ENCODE measurements around the gene HADH. TPM values are rescaled to one million over a fixed set of nuclear protein-coding genes. Genes with fewer than 3 reads are reported as not detected.

The HADH gene
- total RNA-seq, 1 donor from 2014 or later, result 24.2 TPM

- Histone ChIP-seq H3K79me2 (ENCODE audit: insufficient read depth, low read length) (peaks cover 50% of the 10 kb centered on the region), H4K20me1 (ENCODE audit: insufficient read depth, low read length) (peaks cover 30% of the 10 kb centered on the region), H3K27me3 (ENCODE audit: insufficient read depth, low read length) (no peaks in the 10 kb centered on the region), H3K9ac (ENCODE audit: low read length) (no peak overlapping the region), H2AFZ (ENCODE audit: low read depth, low read length) (no peak overlapping the region), H3K9me3 (ENCODE audit: insufficient read depth, low read depth, low read length) (no peaks in the 10 kb centered on the region), H3K4me2 (ENCODE audit: low read length) (no peak overlapping the region), H3K4me3 (ENCODE audit: insufficient read depth, low read depth, low read length) (no peak overlapping the region), H3K27ac (ENCODE audit: low read depth, low read length) (no peak overlapping the region), H3K36me3 (ENCODE audit: insufficient read depth, low read length) (no peaks in the 10 kb centered on the region), H3K4me1 (ENCODE audit: insufficient read depth, low read length) (peaks cover 16% of the 10 kb centered on the region)
- DNase-seq (ENCODE audit: low read depth) (no peak), FAIRE-seq (no peak)
- Mint-ChIP-seq H3K4me1 (ENCODE audit: low read depth, unreplicated experiment) (peaks cover 14% of the 10 kb centered on the region), H3K4me3 (ENCODE audit: unreplicated experiment) (no peak overlapping the region), H3K27ac (ENCODE audit: unreplicated experiment) (no peak overlapping the region), H3K9me3 (ENCODE audit: unreplicated experiment) (peaks cover 2% of the 10 kb centered on the region), H3K27me3 (ENCODE audit: low read depth, unreplicated experiment) (no peaks in the 10 kb centered on the region), H3K36me3 (ENCODE audit: low read depth, unreplicated experiment) (peaks cover 8% of the 10 kb centered on the region)
- no peak for TF ChIP-seq CTCF (IDR thresholded peaks at IDR 0.05; ENCODE audit: insufficient read depth, low read depth, low read length)
- TF ChIP-seq EZH2 (IDR thresholded peaks at IDR 0.05; ENCODE audit: insufficient read depth, low read length), result no peak
Observed at GRCh38 chr4:107994894-107995293, 5.2 kb downstream of the HADH start.

DNA sequence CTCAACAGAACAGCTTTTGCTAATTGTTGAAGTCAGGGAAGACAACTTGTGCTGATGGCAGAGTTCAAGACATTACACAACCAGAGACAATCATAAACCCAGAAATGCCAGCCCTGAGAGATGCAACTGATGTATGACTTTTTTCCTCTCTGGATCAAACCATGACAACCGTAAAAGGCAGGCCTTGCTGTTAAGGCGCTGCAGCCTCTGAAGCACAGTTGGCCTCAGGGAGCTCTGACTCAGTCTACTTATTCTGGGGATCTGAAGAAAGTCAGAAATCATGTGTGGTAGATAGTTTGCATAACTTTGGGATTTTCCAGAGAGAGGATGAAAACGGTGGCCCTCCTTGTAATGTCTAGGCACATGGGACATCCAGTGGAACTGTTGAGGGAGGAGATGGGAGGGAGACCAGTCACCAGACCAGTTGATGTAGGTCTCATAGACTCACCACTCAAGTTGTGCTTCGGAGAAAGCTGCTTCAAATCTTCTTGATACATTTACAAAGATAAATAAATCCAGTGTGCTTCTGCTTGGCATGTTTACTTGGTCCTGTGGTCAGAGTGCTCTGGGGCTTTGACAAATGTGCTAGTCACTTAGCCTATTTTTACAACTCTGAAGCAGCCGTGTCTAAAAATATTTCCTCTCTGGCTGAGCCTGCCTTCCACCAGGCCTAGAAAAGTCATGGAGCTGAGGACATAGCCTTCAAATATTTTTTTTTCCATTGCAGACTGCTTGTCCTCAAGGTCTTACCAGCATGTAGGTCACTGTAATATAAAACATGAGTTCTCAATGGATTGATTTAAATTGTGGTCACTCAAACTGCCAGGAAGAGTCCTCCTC, 7.5 kb downstream of the HADH start:
- FAIRE-seq (no peak), DNase-seq (ENCODE audit: low read depth) (peak; percentile 79)
- Histone ChIP-seq H3K4me3 (ENCODE audit: insufficient read depth, low read depth, low read length) (no peak overlapping the region), H4K20me1 (ENCODE audit: insufficient read depth, low read length) (peaks cover 22% of the 10 kb centered on the region), H2AFZ (ENCODE audit: low read depth, low read length) (no peak overlapping the region), H3K79me2 (ENCODE audit: insufficient read depth, low read length) (peaks cover 31% of the 10 kb centered on the region), H3K27ac (ENCODE audit: low read depth, low read length) (peak overlapping the region; percentile 11), H3K9me3 (ENCODE audit: insufficient read depth, low read depth, low read length) (no peaks in the 10 kb centered on the region), H3K4me1 (ENCODE audit: insufficient read depth, low read length) (peaks cover 16% of the 10 kb centered on the region), H3K4me2 (ENCODE audit: low read length) (peak overlapping the region; percentile 6), H3K36me3 (ENCODE audit: insufficient read depth, low read length) (no peaks in the 10 kb centered on the region), H3K9ac (ENCODE audit: low read length) (no peak overlapping the region), H3K27me3 (ENCODE audit: insufficient read depth, low read length) (no peaks in the 10 kb centered on the region)
- Mint-ChIP-seq H3K4me3 (ENCODE audit: unreplicated experiment) (peak overlapping the region; percentile 28), H3K27ac (ENCODE audit: unreplicated experiment) (no peak overlapping the region), H3K9me3 (ENCODE audit: unreplicated experiment) (peaks cover 2% of the 10 kb centered on the region), H3K27me3 (ENCODE audit: low read depth, unreplicated experiment) (no peaks in the 10 kb centered on the region), H3K36me3 (ENCODE audit: low read depth, unreplicated experiment) (peaks cover 8% of the 10 kb centered on the region), H3K4me1 (ENCODE audit: low read depth, unreplicated experiment) (peaks cover 14% of the 10 kb centered on the region)
- TF ChIP-seq CTCF (IDR thresholded peaks at IDR 0.05; ENCODE audit: insufficient read depth, low read depth, low read length), result no peak
- TF ChIP-seq EZH2 (IDR thresholded peaks at IDR 0.05; ENCODE audit: insufficient read depth, low read length), result no peak

GRCh38 chr4:107997794-107998193, 8.1 kb downstream of the HADH start:
- H3K4me1 ChIP-seq (ENCODE audit: insufficient read depth, low read length), result peaks cover 16% of the 10 kb centered on the region
- no peak overlapping the region for H3K4me3 ChIP-seq (ENCODE audit: insufficient read depth, low read depth, low read length)
- Mint-ChIP-seq H3K36me3 (ENCODE audit: low read depth, unreplicated experiment) (peaks cover 8% of the 10 kb centered on the region), H3K9me3 (ENCODE audit: unreplicated experiment) (peaks cover 4% of the 10 kb centered on the region), H3K27me3 (ENCODE audit: low read depth, unreplicated experiment) (no peaks in the 10 kb centered on the region), H3K27ac (ENCODE audit: unreplicated experiment) (no peak overlapping the region), H3K4me3 (ENCODE audit: unreplicated experiment) (no peak overlapping the region), H3K4me1 (ENCODE audit: low read depth, unreplicated experiment) (peaks cover 14% of the 10 kb centered on the region)
- no peaks in the 10 kb centered on the region for H3K36me3 ChIP-seq (ENCODE audit: insufficient read depth, low read length)
- DNase-seq (ENCODE audit: low read depth), result no peak
- no peak overlapping the region for H3K27ac ChIP-seq (ENCODE audit: low read depth, low read length)
- FAIRE-seq, result no peak
- no peak overlapping the region for H3K9ac ChIP-seq (ENCODE audit: low read length)
- H3K27me3 ChIP-seq (ENCODE audit: insufficient read depth, low read length), result no peaks in the 10 kb centered on the region
- TF ChIP-seq EZH2 (IDR thresholded peaks at IDR 0.05; ENCODE audit: insufficient read depth, low read length), result no peak
- no peak for TF ChIP-seq CTCF (IDR thresholded peaks at IDR 0.05; ENCODE audit: insufficient read depth, low read depth, low read length)
- peaks cover 19% of the 10 kb centered on the region for H4K20me1 ChIP-seq (ENCODE audit: insufficient read depth, low read length)
- no peak overlapping the region for H2AFZ ChIP-seq (ENCODE audit: low read depth, low read length)
- H3K9me3 ChIP-seq (ENCODE audit: insufficient read depth, low read depth, low read length), result no peaks in the 10 kb centered on the region
- peaks cover 27% of the 10 kb centered on the region for H3K79me2 ChIP-seq (ENCODE audit: insufficient read depth, low read length)
- H3K4me2 ChIP-seq (ENCODE audit: low read length), result peak overlapping the region; percentile 6

All from astrocyte (in vitro differentiated cells and primary cell).